HG02623 (cell line): Measurements from ENCODE around the gene FAM216A.

Experiments used
- ATAC-seq: cut with Tn5 transposase; IDR thresholded peaks from one replicate; pipeline ENCODE4 v1.9.1; 2021; ENCODE audit warnings: moderate library complexity; ENCODE audit not compliant: unreplicated experiment

Gene FAM216A

DNA sequence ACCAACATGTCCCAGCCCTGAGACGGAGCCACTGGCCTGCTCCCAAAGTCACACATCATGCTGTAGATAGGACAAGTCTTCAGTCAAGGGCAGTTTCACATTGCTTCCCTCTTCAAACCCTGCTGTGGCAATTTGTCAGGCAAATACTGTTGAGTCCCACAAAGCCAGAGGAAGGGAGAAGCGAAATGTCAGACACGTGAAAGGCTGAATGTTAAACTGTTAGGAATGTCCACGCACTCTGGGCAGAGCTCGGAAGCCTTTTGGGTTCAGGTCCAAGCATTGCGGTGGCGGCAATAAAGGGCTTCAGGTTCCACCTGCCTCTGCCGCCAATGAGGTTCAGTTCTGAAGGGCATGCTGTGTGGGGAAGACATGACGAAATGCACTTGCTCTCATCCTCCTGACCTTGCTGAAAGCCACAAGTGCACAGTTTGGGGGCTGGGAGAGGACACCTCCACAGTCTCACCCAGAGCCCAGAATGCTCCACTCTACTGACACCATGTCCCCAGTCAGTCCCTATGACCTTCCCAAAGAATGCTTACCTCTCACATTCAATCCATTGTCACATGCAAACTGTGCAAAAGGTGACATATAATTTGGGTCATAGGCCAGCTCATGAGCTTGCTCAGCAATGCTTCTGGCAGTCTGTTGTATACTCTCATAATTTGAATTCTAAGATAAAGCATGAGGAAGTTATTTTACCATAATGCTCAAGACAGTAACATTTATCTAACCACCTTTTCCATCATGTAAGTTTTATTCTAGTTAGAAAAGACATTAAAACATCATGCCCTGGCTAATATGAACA is 69.2 kb downstream of the FAM216A start:
- no peak for ATAC-seq

DNA sequence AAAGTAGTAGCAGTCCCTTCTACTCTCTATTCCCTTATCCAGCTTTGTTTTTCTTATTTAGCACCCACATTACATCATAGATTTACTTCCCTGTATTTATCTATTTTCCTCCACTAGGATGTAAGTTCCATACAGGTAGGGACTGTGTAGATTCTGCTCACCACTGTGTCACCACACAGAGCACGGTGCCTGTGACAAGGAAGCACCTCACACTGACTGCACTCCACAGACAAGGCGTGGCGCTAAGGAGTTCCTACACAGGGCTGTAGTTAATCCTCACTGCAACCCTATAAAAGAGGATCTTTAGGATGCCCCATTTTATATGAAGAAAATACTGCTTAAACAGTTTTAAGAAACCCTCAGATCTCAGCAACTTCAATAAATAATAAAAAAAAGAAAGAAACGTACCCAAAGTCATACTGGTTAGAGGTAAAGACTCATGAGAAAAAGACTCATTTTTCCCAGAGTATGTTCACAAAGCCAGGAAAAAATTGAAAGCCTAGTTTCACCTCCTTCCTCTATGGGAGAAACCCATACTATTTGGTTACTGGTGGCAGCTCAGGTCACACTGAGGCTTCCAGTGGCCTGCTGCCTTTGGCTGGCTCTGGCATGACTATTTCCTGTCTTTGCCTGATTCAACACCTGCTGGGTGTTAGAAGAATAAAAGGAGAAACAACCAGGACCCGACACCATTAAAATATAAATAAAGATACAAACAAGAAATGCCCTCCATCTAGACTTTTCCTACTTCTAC is 70.4 kb downstream of the FAM216A start:
- no peak for ATAC-seq
